GM19099 (cell line): ENCODE data around the gene TGFBI.

ENCODE experiments used
- POLR2A ChIP-seq: IDR thresholded peaks from 3 replicates; pipeline ENCODE4 v1.6.1; 2011; ENCODE audit warnings: low read depth; ENCODE audit not compliant: insufficient read length; ENCODE audit errors: extremely low read depth

The TGFBI gene

DNA sequence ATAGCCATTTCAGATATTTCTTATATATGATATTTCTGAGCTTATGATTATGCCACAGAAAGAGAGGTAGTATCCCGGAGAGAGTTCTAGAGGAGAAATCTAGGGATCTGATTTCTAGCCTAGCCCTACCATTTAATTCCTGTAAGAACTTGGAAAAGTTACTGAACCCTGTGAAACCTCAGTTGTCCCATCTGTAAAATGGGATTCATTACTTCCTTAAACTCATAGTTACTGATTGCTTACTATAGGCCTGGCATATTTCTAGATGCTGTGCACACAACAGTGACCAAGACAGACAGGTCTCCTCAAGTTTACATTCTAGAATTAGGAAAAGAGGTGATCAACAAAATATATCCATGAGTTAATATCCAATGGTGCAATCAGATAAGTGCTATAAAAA, 73.1 kb downstream of the TGFBI start:
- TF ChIP-seq POLR2A: no peak

DNA sequence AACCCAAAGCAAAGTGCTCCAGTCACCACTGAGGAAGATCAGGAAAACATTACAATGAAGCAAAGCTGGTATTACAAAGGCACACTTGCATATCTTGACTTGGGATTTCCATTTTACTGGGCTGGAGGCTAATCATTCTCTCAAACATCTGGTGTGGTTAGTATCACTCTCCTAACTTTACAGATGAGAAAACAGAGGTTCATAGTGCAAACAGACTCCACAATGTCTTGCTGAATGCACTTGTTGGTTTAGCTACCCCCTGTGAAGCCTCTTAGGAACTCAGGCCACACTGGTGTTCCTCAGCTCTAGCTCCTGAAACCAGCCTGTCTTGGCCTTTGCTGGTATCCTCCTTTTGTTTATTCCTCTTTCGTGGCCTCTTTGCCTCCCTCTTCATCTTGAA, 74.3 kb downstream of the TGFBI start:
- no peak for TF ChIP-seq POLR2A

DNA sequence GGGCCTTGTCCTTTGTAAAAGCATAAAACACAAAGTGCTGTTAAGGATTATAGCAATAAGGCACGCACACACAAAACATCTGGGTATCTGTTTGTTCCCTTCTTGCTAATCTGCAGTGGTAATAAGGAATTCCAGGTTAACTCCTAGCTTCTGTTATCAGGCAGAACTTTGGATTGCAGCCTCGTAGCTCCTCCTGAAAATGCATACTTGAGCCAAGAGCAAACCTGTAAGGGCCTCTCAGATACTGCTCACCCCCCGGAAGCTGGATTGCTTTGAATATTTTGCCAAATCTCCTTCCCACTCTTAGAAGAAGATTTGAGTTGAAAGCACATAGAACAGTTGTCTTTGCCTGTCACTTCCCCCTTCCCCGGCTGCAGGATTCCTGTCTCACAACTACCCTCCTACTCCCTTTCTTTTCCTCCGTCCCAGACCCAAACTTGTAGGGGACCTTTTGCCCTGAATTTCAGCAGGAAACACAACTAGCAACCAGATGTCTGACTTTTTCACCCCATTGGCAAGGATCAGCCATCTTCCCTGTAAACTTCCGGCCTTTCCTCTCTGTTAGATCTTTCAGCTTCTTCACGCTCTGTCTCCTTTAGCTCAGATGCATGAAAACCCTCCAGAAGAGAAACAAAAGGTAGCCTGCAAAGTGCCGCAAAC, 75.6 kb downstream of the TGFBI start:
- no peak for TF ChIP-seq POLR2A

GRCh38 chr5:136106351-136107031, 77.7 kb downstream of the TGFBI start:
- no peak for TF ChIP-seq POLR2A

DNA sequence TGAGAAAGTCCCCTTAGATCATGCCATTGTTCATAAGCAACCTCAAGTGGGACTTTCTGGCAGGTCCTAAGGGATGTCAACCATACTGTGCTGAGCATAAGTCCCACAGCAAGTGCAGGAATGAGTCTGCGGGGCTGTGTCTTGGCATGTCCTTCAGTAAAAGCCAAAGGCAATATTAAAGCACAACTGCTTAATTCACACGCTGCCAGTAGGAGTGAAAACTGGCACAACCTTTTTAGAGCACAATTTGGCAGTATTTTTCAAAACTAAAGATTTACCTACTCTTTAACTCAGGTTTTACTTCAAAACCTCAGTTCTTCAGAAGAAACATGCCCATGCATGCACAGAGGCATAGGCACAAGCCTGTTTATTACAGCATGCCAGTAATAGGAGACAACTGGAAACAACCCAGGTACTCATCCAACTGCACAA, 79.4 kb downstream of the TGFBI start:
- TF ChIP-seq POLR2A: no peak

DNA sequence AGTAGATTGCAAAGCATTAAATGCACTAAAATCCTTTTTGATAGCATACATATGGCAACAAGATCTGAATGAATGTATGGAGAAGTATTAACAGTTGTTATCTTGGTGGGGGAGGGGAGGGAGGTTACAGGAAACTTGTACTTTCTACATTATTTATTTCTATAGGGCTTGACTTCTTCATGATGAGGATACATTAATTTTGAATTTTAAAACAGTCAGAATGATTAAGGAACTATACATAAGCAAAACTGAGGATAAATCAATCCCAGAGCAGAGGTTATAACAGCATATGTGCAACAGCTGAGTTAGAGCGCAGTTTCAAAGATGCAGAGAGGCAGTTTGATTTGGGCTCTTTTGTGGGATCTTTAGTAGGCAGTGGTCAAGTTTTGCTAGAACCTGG, 80.0 kb downstream of the TGFBI start:
- no peak for TF ChIP-seq POLR2A

GRCh38 chr5:136109453-136110135, 80.8 kb downstream of the TGFBI start:
- TF ChIP-seq POLR2A: no peak
